ENCODE measurements around the gene NUTM1. TPM values are rescaled to one million over a fixed set of nuclear protein-coding genes. Genes with fewer than 3 reads are reported as not detected.
A peak's percentile ranks its signal among the peaks of the same experiment; 100 is the strongest.
"Not testable (repeated sequence)": the region's sequence is repeated elsewhere in the genome, so short reads cannot be mapped to it uniquely, and the experiment has no call there.

Gene NUTM1
- total and polyA plus RNA-seq, 8 donors = 0.04 to 0.06 (median 0.04) TPM; not detected in 5

DNA sequence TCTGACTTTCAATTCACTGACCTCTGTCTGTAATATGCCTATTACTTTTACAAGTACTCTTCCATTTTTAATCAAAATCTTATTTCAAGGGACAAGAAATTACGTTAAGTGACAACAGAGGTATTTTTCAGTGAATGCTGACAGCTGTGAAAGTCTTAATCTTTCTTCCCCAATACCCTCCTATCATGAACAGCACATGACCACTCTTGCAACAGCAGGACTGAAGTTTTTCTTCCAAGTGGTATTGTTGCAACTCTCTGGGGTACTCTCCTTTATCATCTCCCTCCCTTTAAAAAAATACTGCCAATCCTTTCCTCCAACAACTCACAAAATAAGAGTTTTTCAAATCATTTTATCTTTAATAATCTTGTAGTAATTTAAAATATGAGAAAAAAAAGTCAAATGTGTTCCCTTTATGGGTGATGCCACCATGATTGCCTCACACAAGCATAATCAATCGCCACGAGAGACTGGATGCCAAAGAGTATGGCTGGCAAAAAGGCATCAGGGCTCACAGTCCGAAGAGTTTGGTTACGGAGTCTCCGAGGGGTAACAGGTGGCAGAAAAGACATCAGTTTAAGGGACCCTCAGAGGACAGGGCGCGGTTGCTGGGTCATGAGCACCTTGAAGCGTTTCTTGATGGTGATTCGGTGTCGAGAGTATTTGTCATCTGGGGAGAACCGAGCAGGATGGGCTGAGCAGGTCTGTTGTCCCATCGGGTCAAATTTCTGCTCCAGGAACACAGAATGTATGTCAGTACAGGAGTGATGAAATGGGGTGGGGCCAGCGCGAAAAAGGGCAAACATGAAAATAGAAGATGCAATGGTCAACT is 1.5 kb upstream of the NUTM1 start:
- TF ChIP-seq, protein P1, sequence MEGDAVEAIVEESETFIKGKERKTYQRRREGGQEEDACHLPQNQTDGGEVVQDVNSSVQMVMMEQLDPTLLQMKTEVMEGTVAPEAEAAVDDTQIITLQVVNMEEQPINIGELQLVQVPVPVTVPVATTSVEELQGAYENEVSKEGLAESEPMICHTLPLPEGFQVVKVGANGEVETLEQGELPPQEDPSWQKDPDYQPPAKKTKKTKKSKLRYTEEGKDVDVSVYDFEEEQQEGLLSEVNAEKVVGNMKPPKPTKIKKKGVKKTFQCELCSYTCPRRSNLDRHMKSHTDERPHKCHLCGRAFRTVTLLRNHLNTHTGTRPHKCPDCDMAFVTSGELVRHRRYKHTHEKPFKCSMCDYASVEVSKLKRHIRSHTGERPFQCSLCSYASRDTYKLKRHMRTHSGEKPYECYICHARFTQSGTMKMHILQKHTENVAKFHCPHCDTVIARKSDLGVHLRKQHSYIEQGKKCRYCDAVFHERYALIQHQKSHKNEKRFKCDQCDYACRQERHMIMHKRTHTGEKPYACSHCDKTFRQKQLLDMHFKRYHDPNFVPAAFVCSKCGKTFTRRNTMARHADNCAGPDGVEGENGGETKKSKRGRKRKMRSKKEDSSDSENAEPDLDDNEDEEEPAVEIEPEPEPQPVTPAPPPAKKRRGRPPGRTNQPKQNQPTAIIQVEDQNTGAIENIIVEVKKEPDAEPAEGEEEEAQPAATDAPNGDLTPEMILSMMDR (IDR thresholded peaks at IDR 0.05) = no peak
- intact Hi-C loops (cut with DNase I) = no loop called here
- no peaks in the 10 kb centered on the region for H3K27me3 ChIP-seq
- H3K4me1 ChIP-seq = peaks cover 5 to 46% of the 10 kb centered on the region in 2 donors
- ATAC-seq = no peak
- H3K27ac ChIP-seq = peak overlapping the region in 1 of 2 donors; percentile 88
- peak overlapping the region; percentile 60 to 66 for H3K4me3 ChIP-seq
- peaks cover 0 to 35% of the 10 kb centered on the region in 2 donors for H3K36me3 ChIP-seq
- no peak for DNase-seq
- no peaks in the 10 kb centered on the region for H3K9me3 ChIP-seq

DNA sequence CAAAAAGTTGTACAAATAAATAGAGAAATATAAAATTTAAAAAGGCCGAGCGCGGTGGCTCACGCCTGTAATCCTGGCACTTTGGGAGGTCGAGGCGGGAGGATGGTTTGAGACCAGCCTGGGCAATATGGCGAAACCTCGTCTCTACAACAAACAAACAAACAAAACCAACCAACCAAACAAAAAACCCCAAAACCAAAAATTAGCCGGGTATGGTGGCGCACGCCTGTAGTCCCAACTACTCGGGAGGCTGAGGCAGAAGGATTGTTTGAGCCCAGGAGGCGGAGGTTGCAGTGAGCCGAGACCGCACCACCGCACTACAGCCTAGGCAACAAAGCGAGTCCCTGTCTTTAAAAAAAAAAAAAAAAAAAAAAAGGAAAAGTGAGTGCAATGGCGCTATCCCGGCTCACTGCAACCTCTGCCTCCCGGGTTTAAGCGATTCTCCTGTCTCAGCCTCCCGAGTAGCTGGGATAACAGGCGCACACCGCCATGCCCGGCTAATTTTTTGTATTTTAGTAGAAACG is 840 bp upstream of the NUTM1 start:
- H3K4me1 ChIP-seq = peaks cover 5 to 41% of the 10 kb centered on the region in 2 donors
- ATAC-seq; H3K27me3 ChIP-seq; DNase-seq; intact Hi-C loops (cut with DNase I); H3K9me3 ChIP-seq: not testable (repeated sequence)
- H3K36me3 ChIP-seq = peaks cover 0 to 35% of the 10 kb centered on the region in 2 donors
- H3K27ac ChIP-seq = peak overlapping the region; percentile 88 to 94
- peak overlapping the region; percentile 60 to 66 for H3K4me3 ChIP-seq

DNA sequence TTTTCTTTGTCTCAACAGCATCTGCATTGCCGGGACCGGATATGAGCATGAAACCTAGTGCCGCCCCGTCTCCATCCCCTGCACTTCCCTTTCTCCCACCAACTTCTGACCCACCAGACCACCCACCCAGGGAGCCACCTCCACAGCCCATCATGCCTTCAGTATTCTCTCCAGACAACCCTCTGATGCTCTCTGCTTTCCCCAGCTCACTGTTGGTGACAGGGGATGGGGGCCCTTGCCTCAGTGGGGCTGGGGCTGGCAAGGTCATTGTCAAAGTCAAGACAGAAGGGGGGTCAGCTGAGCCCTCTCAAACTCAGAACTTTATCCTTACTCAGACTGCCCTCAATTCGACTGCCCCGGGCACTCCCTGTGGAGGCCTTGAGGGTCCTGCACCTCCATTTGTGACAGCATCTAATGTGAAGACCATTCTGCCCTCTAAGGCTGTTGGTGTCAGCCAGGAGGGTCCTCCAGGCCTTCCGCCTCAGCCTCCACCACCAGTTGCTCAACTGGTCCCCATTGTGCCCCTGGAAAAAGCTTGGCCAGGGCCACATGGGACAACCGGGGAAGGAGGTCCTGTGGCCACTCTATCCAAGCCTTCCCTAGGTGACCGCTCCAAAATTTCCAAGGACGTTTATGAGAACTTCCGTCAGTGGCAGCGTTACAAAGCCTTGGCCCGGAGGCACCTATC is 5.0 kb downstream of the NUTM1 start:
- no peaks in the 10 kb centered on the region for H3K4me1 ChIP-seq
- no peaks in the 10 kb centered on the region for H3K36me3 ChIP-seq
- no peaks in the 10 kb centered on the region for H3K27me3 ChIP-seq
- ATAC-seq (no peak), DNase-seq (no peak)
- no peak overlapping the region for H3K27ac ChIP-seq
- intact Hi-C loops (cut with DNase I) = no loop called here
- TF ChIP-seq, protein P1 (IDR thresholded peaks at IDR 0.05) = no peak
- H3K4me3 ChIP-seq = no peak overlapping the region
- H3K9me3 ChIP-seq = no peaks in the 10 kb centered on the region

DNA sequence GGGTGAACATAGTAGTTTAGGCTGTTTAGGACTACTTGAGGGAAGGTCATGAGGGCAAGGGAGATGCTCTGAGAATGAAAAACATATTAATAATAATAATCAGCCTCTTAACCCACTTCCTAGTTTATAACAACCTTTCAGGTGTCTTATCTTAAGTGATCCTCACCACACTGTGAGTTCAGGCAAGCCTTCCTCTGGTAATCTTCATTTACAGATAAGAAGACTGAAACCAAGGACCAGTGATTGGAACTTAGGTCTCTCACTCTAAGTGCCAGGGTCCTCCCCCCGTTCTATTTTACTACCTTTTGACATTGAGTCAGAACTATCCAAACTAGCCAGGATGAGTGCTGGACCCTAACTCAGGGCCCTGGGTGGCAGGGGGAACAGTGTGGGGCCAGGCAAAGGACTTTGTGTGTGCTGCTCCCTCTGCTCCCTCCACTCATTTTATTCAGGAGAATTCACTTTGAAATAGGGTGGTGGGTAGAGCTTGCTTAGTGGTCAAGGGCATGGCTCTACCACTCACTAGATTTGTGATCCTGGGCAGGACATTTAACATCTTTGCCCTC is 5.7 kb downstream of the NUTM1 start:
- no peak for DNase-seq
- ATAC-seq = no peak
- Histone ChIP-seq H3K9me3 (no peaks in the 10 kb centered on the region), H3K27ac (no peak overlapping the region), H3K4me3 (no peak overlapping the region), H3K36me3 (no peaks in the 10 kb centered on the region), H3K27me3 (no peaks in the 10 kb centered on the region), H3K4me1 (no peaks in the 10 kb centered on the region)
- intact Hi-C loops (cut with DNase I) = no loop called here
- TF ChIP-seq, protein P1 (IDR thresholded peaks at IDR 0.05) = no peak

DNA sequence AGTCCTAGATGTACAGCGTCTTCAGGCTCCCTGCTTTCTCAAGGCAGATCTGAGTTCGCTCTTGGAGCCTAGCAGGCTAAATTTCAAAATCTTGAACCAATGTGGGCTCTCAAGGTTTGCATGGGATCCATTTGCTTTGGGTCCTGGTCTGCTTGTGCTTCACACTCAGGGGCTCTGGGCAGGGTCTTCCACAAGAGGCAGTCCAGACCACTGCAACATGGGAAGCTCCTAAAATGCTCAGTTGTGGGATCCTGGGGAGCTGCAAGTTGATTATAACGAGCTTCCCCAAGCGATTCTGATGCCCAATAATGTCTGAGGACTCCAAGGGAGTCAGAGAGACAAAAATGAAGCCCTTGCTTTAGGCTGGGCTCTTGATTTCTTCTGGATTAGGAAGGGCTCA is 6.7 kb downstream of the NUTM1 start:
- TF ChIP-seq, protein P1 (IDR thresholded peaks at IDR 0.05) = no peak
- intact Hi-C loops (cut with DNase I) = no loop called here
- Histone ChIP-seq H3K4me1 (no peaks in the 10 kb centered on the region), H3K27me3 (no peaks in the 10 kb centered on the region), H3K27ac (no peak overlapping the region), H3K9me3 (no peaks in the 10 kb centered on the region), H3K4me3 (no peak overlapping the region), H3K36me3 (no peaks in the 10 kb centered on the region)
- no peak for ATAC-seq
- no peak for DNase-seq

DNA sequence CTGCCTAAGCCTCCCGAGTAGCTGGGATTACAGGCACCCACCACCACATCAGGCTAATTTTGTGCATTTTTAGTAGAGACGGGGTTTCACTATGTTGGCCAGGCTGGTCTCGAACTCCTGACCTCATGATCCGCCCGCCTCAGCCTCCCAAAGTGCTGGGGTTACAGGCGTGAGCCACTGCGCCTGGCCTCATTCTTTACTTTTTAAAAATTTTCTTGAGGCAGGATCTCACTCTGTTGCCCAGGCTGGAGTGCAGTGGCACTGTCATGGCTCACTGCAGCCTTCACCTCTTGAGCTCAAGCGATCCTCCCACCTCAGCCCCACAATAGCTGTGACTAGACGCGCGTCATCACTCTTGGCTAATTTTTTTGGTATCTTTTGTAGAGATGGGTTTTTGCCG is 9.9 kb downstream of the NUTM1 start:
- DNase-seq; H3K4me1 ChIP-seq; H3K9me3 ChIP-seq; H3K27ac ChIP-seq; ATAC-seq; H3K27me3 ChIP-seq; H3K4me3 ChIP-seq; intact Hi-C loops (cut with DNase I): not testable (repeated sequence)
- peaks cover 0 to 28% of the 10 kb centered on the region in 2 donors for H3K36me3 ChIP-seq
